Activated B cell treated with CpG ODN at 0.5 μM for 24 hours (primary cell): ENCODE data around the gene PCDH12. TPM values are rescaled to one million over a fixed set of nuclear protein-coding genes. Genes with fewer than 3 reads are reported as not detected.

Source experiments
- ATAC-seq: fragments of 200-7000 bp; cut with Tn5 transposase; one replicate; pipeline ENCODE4 v1.10.0; 2021; ENCODE audit warnings: low read depth, mild to moderate bottlenecking, moderate library complexity
- CTCF ChIA-PET: fragments of 350-600 bp; sonication (Branson Sonifier 250); formaldehyde crosslinking; loops from one replicate; lab custom pipeline; 2021; ENCODE audit warnings: antibody characterized with exemption; lab: Charles Lee
- POLR2A ChIA-PET: fragments of 350-600 bp; sonication (Branson Sonifier 250); formaldehyde crosslinking; loops from one replicate; lab custom pipeline; 2021; ENCODE audit warnings: antibody characterized with exemption; lab: Charles Lee
- DNase-seq: peaks from one replicate; pipeline ENCODE4 v3.0.0; 2022
- H3K27ac Mint-ChIP-seq: one replicate; pipeline ENCODE4 v1.8.0; 2020; ENCODE audit warnings: mixed read lengths
- H3K27me3 Mint-ChIP-seq: one replicate; pipeline ENCODE4 v1.8.0; 2021; ENCODE audit warnings: mixed read lengths
- H3K36me3 Mint-ChIP-seq: one replicate; pipeline ENCODE4 v1.8.0; 2021; ENCODE audit warnings: low read depth, mixed read lengths
- H3K4me1 Mint-ChIP-seq: one replicate; pipeline ENCODE4 v1.8.0; 2021; ENCODE audit warnings: mixed read lengths
- H3K4me3 Mint-ChIP-seq: one replicate; pipeline ENCODE4 v1.8.0; 2020; ENCODE audit warnings: mild to moderate bottlenecking, mixed read lengths
- H3K9me3 Mint-ChIP-seq: one replicate; pipeline ENCODE4 v1.8.0; 2020; ENCODE audit warnings: mixed read lengths
- intact Hi-C: fragments of 100-400 bp; cut with micrococcal nuclease; formaldehyde crosslinking; loops from one replicate; pipeline ENCODE4 v1.15.1; 2024
- total RNA-seq: library from RNA; stranded (reverse); gene quantifications from 2 replicates; pipeline ENCODE4 v1.2.3, GENCODE V29; 2022
- TF ChIP-seq, protein P1 (sequence below): fragments of 200-600 bp; IDR thresholded peaks from one replicate; pipeline ENCODE4 v1.8.0; 2022; ENCODE audit warnings: antibody characterized with exemption, mild to moderate bottlenecking

The PCDH12 gene
- total RNA-seq, 1 donor from 2014 or later: not detected

DNA sequence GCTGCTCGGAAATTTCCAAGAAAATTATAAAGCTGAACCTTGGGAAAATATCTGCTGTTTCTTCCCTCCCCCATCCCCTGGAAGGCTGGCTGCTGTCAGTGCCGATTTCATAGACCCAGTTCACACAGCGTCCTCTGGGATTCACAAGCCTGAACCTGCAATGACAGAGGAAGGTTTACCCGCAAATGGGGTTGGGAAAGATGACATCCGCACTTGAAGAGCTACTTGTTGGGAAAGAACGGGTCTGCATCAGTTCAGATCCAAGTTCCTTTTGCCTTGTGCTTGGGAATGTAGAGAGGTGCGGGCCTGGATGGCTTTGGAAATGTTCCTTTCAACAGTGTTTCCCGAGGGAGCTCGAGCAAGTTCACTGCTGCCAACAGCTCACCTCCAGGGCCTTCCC lies 13.9 kb downstream of the PCDH12 start:
- TF ChIP-seq, protein P1, sequence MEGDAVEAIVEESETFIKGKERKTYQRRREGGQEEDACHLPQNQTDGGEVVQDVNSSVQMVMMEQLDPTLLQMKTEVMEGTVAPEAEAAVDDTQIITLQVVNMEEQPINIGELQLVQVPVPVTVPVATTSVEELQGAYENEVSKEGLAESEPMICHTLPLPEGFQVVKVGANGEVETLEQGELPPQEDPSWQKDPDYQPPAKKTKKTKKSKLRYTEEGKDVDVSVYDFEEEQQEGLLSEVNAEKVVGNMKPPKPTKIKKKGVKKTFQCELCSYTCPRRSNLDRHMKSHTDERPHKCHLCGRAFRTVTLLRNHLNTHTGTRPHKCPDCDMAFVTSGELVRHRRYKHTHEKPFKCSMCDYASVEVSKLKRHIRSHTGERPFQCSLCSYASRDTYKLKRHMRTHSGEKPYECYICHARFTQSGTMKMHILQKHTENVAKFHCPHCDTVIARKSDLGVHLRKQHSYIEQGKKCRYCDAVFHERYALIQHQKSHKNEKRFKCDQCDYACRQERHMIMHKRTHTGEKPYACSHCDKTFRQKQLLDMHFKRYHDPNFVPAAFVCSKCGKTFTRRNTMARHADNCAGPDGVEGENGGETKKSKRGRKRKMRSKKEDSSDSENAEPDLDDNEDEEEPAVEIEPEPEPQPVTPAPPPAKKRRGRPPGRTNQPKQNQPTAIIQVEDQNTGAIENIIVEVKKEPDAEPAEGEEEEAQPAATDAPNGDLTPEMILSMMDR: no peak
- intact Hi-C loops: no loop called here
- ATAC-seq (no peak), DNase-seq (no peak)
- H3K4me1 Mint-ChIP-seq: no peaks in the 10 kb centered on the region
- H3K27me3 Mint-ChIP-seq: no peaks in the 10 kb centered on the region
- no peak overlapping the region for H3K4me3 Mint-ChIP-seq
- H3K36me3 Mint-ChIP-seq: peaks cover 18% of the 10 kb centered on the region
- H3K27ac Mint-ChIP-seq: no peak overlapping the region
- no peaks in the 10 kb centered on the region for H3K9me3 Mint-ChIP-seq
- ChIA-PET CTCF (interaction anchor here (4.3 kb wide), 1 partner anchor 16 kb away, joined by 16 read pairs; no protein-coding TSS in a partner anchor), POLR2A (no interaction called here)

DNA sequence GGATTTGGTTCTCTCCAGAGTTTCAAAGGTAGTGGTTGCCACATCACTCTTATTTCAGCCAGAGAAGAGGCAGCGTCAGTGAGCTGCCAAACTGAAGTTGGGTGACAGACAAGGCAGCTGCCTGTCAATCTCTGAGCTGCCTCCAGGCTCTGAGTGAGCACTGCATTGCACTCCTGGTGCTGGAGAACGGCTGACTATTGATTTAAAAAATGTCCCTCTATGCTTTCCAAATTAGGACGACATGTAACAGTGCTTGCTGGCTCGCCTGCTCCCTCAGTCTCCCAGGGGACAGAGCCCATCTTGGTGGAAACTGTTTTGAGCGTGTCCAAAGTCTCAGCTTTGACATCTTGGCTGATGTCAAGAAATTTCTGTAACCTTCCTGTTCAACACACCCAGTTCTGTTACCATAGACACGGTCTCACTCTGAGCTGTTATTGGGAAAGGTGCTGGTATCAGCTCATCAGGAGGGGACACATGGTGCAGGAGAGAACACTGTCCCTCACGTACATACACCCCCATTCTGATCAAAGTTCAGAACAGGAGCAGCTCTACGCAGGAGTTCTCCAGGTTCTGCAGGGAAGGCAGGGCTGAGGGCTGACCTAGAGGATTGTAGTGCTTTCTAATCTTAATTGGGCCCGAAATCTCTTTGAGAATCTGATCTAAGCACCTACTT lies 15.7 kb downstream of the PCDH12 start:
- H3K27ac Mint-ChIP-seq: no peak overlapping the region
- H3K4me3 Mint-ChIP-seq: no peak overlapping the region

DNA sequence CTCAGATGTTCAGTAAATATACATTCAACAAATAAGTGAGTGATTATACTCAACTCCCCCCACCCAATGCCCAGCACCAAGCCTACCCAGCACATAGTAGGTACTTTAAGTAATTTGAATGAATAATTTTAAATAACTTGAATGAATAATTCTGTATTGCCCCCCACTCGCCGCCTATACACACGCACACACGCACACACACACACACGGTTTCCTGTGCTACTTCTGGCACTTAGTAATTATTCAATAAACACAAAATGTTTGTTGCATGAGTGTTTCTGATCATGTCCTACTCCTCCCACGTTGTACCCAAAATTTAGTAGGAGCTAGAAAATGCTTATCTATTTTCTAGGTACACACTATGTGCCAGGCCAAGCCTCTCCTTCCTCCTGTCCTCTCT lies 16.2 kb downstream of the PCDH12 start:
- ChIA-PET POLR2A (interaction anchor here (0.6 to 2.1 kb wide), 2 partner anchors 18 to 195 kb away, joined by 7 to 12 read pairs; partner anchors contain the start of gene DELE1), CTCF (interaction anchor here (1.0 to 4.3 kb wide), 2 partner anchors 19 to 28 kb away, joined by 3 to 16 read pairs; partner anchors contain the start of gene RNF14)
- Mint-ChIP-seq H3K36me3 (peaks cover 32% of the 10 kb centered on the region), H3K27me3 (no peaks in the 10 kb centered on the region), H3K27ac (no peak overlapping the region), H3K9me3 (no peaks in the 10 kb centered on the region), H3K4me3 (no peak overlapping the region), H3K4me1 (no peaks in the 10 kb centered on the region)
- no peak for ATAC-seq
- TF ChIP-seq, protein P1: no peak
- intact Hi-C loops: no loop called here
- no peak for DNase-seq

More for the DNA sequence above, 15.7 kb downstream of the PCDH12 start:
- Mint-ChIP-seq H3K9me3 (no peaks in the 10 kb centered on the region), H3K36me3 (peaks cover 28% of the 10 kb centered on the region), H3K27me3 (no peaks in the 10 kb centered on the region), H3K4me1 (no peaks in the 10 kb centered on the region)
- ChIA-PET POLR2A (interaction anchor here (0.6 to 1.1 kb wide), 2 partner anchors 15 to 195 kb away, joined by 3 to 12 read pairs; no protein-coding TSS in a partner anchor), CTCF (interaction anchor here (4.3 kb wide), 1 partner anchor 18 kb away, joined by 16 read pairs; no protein-coding TSS in a partner anchor)
- TF ChIP-seq, protein P1: no peak
- intact Hi-C loops: no loop called here
- no peak for DNase-seq
- no peak for ATAC-seq

DNA sequence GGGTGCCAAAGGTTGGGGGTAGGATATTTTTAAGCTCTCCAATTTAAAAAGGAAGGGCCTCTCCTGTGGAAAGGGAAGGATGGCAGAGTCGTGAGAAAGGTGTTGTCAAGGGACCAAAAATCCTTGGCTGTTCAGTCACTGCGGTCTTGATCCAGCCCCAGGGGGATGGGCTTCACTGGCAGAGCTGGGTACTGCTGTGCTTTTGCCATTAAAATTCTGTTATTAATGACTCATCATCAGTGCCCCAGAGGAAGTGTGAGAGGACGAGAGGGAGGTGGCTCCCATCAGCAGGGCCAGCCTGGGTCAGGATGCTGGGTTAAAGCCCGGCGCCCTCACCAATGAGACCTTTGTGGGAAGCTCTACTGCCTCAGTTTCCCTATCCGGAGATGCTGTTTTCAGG lies 16.7 kb downstream of the PCDH12 start:
- Mint-ChIP-seq H3K9me3 (no peaks in the 10 kb centered on the region), H3K36me3 (peaks cover 36% of the 10 kb centered on the region), H3K4me1 (no peaks in the 10 kb centered on the region), H3K27ac (no peak overlapping the region), H3K27me3 (no peaks in the 10 kb centered on the region), H3K4me3 (no peak overlapping the region)
- ATAC-seq (peak; percentile 34), DNase-seq (no peak)
- POLR2A ChIA-PET: interaction anchor here (2.1 kb wide), 1 partner anchor 18 kb away, joined by 7 read pairs; the partner anchor contains the start of gene DELE1
- CTCF ChIA-PET: interaction anchor here (1.0 to 4.3 kb wide), 2 partner anchors 19 to 28 kb away, joined by 3 to 16 read pairs; partner anchors contain the start of gene RNF14
- intact Hi-C loops: no loop called here
- TF ChIP-seq, protein P1: no peak

DNA sequence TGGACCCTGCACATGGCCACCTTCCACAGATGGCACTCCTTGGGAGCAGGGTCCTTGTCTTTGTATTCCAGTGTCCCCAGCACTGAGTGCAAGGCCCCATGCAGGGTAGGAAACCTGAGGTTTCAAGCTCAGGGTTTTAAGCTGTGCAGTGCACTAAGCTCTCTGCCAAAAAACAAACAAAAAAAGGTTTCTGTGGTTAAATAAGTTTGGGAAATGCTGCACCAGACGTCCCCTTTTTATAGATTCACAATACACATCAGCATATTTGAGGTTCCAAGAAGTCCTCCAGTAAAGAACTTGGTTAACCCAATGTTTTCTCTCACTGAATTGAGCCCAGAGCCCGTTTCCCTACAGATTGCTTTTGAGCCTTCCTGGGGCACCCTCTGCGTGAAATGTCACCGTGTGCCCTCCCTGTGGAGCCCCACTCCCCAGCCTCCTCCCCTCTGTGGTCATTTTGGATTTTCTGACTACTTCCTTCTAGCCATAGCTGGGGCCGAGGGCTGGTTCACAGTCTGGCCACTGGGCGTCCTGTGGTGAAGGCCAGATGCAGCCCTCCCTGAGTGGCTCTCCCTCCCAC lies 17.2 kb downstream of the PCDH12 start:
- Mint-ChIP-seq H3K9me3 (no peaks in the 10 kb centered on the region), H3K27me3 (no peaks in the 10 kb centered on the region), H3K4me3 (no peak overlapping the region), H3K36me3 (peaks cover 41% of the 10 kb centered on the region), H3K27ac (peak overlapping the region; percentile 27), H3K4me1 (no peaks in the 10 kb centered on the region)
- no peak for DNase-seq
- TF ChIP-seq, protein P1: no peak
- ChIA-PET POLR2A (interaction anchor here (2.1 kb wide), 1 partner anchor 17 kb away, joined by 7 read pairs; the partner anchor contains the start of gene DELE1), CTCF (interaction anchor here (1.0 to 4.3 kb wide), 2 partner anchors 20 to 29 kb away, joined by 3 to 16 read pairs; partner anchors contain the start of gene RNF14)
- intact Hi-C loops: no loop called here
- no peak for ATAC-seq
